Posterior cingulate gyrus (tissue), 11 donors: ENCODE results near the gene RCAN3.
"Not testable (repeated sequence)": the region's sequence is repeated elsewhere in the genome, so short reads cannot be mapped to it uniquely, and the experiment has no call there.

Experiments used
- DNase-seq, 10 donors: peaks; one replicate each; pipeline versions ENCODE4 v3.0.0 to v3.0.0-alpha.2; 2020 to 2021; ENCODE audit warnings: mixed read lengths in 3 of 10
- intact Hi-C: fragments of 100-400 bp; cut with DNase I; formaldehyde crosslinking; loops from one replicate; pipeline ENCODE4 v1.15.1; 2023

RCAN3 gene

GRCh38 chr1:24506691-24507381 is 4.2 kb downstream of the RCAN3 start:
- no peak for DNase-seq
- intact Hi-C loops = loop anchor here (10.0 kb wide), 1 partner anchor 92 kb away; the partner anchor contains the start of genes NIPAL3 and STPG1

GRCh38 chr1:24507405-24507804 is 4.8 kb downstream of the RCAN3 start:
- intact Hi-C loops = loop anchor here (10.0 kb wide), 1 partner anchor 93 kb away; the partner anchor contains the start of genes NIPAL3 and STPG1
- DNase-seq = no peak

GRCh38 chr1:24508911-24509310 is 6.3 kb downstream of the RCAN3 start:
- no peak for DNase-seq
- intact Hi-C loops = loop anchor here (10.0 kb wide), 1 partner anchor 94 kb away; the partner anchor contains the start of genes NIPAL3 and STPG1

GRCh38 chr1:24513706-24514105 is 11.1 kb downstream of the RCAN3 start:
- DNase-seq = no peak

GRCh38 chr1:24514946-24515345 is 12.3 kb downstream of the RCAN3 start:
- DNase-seq = no peak
- intact Hi-C loops = no loop called here

More at GRCh38 chr1:24513706-24514105, 11.1 kb downstream of the RCAN3 start:
- intact Hi-C loops = no loop called here

GRCh38 chr1:24515671-24516209 is 13.1 kb downstream of the RCAN3 start:
- peak in 3 of 10 donors; percentile 33 to 84 (median 74) for DNase-seq
- intact Hi-C loops = not testable (repeated sequence)

GRCh38 chr1:24516506-24516905 is 13.9 kb downstream of the RCAN3 start:
- DNase-seq = no peak
- intact Hi-C loops = no loop called here

GRCh38 chr1:24517898-24518297 is 15.3 kb downstream of the RCAN3 start:
- intact Hi-C loops = no loop called here
- DNase-seq = no peak

GRCh38 chr1:24520282-24520681 is 17.6 kb downstream of the RCAN3 start:
- intact Hi-C loops, DNase-seq: not testable (repeated sequence)

GRCh38 chr1:24525606-24526005 is 23.0 kb downstream of the RCAN3 start:
- intact Hi-C loops = no loop called here
- DNase-seq = no peak

GRCh38 chr1:24526045-24526444 is 23.4 kb downstream of the RCAN3 start:
- intact Hi-C loops = no loop called here
- DNase-seq = no peak

- DNase-seq = peak in 1 of 10 donors; percentile 41
Observed at GRCh38 chr1:24526940-24527542, 24.4 kb downstream of the RCAN3 start.

GRCh38 chr1:24528744-24529143 is 26.1 kb downstream of the RCAN3 start:
- intact Hi-C loops = no loop called here
- no peak for DNase-seq

More at GRCh38 chr1:24526940-24527542, 24.4 kb downstream of the RCAN3 start:
- intact Hi-C loops = no loop called here

- intact Hi-C loops, DNase-seq: not testable (repeated sequence)
Observed at GRCh38 chr1:24529292-24529691, 26.7 kb downstream of the RCAN3 start.

GRCh38 chr1:24535021-24535424 is 32.4 kb downstream of the RCAN3 start:
- peak in 1 of 10 donors; percentile 21 for DNase-seq
- intact Hi-C loops = no loop called here

GRCh38 chr1:24535778-24536177 is 33.1 kb downstream of the RCAN3 start:
- DNase-seq = no peak
- intact Hi-C loops = no loop called here

- intact Hi-C loops = no loop called here
- DNase-seq = no peak
Observed at GRCh38 chr1:24536391-24536840, 33.8 kb downstream of the RCAN3 start.

- intact Hi-C loops = no loop called here
- no peak for DNase-seq
Observed at GRCh38 chr1:24540051-24540905, 37.6 kb downstream of the RCAN3 start.

GRCh38 chr1:24540906-24541710 is 38.5 kb downstream of the RCAN3 start:
- no peak for DNase-seq
- intact Hi-C loops = no loop called here
